HG02981 (cell line): ENCODE measurements around the gene GEMIN4.
"Not testable (repeated sequence)": the region's sequence is repeated elsewhere in the genome, so short reads cannot be mapped to it uniquely, and the experiment has no call there.

Experiments
- ATAC-seq: cut with Tn5 transposase; IDR thresholded peaks from one replicate; pipeline ENCODE4 v1.9.1; 2021; ENCODE audit warnings: mild to moderate bottlenecking, moderate library complexity; ENCODE audit not compliant: unreplicated experiment

The GEMIN4 gene

DNA sequence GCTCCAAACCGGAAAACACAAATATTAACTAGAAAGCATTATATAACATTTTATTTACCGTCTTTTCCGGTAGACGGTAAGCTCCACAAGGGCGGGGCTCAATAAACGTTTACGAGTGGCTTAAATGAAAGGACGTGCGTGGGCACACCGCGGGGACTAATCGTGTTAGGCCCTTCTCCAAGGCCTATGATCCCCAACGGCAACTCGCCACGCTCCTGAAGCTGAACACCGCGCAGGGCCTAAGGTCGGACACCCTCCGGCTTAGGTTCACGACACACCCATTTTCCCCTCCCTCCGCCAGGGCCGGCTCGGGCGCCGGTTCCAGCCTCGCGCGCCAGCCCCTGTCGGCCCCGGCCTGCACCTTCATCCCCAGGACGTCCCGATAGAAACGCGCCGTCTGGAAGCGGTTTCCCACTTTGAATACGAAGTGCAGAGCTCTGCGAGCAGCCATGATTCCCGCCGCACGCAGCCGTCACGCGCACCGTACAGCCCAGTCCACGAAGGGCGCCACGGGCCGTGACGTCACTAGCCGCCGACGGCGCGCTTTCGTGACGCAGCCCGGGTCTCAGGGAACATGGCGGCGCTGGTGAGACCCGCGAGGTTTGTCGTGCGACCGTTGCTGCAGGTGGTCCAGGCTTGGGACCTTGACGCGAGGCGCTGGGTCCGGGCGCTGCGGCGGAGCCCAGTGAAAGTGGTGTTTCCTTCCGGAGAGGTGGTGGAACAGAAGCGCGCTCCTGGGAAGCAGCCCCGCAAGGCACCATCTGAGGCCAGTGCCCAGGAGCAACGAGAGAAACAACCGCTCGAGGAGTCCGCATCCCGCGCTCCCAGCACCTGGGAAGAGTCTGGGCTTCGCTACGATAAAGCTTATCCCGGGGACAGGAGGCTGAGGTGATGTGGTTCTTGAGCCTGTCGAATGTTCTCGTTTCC, 30.0 kb upstream of the GEMIN4 start, which contains the start of the genes GLOD4 and MRM3:
Gene GLOD4 (minus strand): TSS at position 476 of the 927 bp plus-strand sequence. CDS start 25 bp downstream, at position 451.
Gene MRM3 (plus strand): TSS at position 549 of the 927 bp plus-strand sequence. CDS start 26 bp downstream, at position 575.
- peak; percentile 87 for ATAC-seq

- no peak for ATAC-seq
These were observed 26.0 kb upstream of the GEMIN4 start for GRCh38 chr17:778096-778495.

GRCh38 chr17:774313-774584, 22.2 kb upstream of the GEMIN4 start:
- no peak for ATAC-seq

GRCh38 chr17:773467-774312, 21.6 kb upstream of the GEMIN4 start:
- no peak for ATAC-seq

DNA sequence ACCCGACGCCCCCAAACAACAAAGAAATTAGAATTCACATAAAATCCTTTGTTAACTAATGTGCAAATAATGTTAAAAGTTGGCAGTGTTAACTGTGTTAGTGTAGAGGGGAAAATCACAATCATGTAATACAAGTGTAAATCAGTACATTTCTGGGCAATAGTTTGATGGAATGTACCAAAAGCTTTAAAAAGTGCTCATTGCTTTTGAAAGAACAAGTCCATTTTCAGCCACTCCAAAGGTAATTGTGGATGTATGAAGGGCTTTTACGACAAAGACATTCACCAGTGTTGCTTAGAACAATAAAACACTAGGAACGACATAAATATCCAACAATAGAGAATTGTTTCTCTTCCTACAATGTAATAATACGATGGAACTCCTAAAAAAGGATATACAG, 21.0 kb upstream of the GEMIN4 start:
- ATAC-seq = no peak

DNA sequence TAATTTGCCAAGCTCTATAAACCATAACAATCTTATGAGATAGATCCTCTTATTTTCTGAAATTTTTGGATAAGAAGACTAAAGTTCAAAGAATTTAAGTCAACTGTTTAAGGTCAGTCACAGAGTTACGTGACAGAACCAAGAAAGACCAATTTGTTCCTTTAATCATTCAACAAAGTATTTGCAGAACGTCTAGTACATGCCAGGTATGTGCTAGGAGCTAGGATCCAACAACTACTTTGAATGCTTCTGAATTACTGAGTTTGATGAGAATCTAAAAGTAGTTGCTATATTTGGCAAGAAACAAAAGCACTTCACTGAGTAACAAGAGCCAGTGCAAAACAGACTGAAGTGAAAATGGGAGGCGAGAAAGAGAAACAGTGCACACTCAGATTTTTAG, 15.0 kb upstream of the GEMIN4 start:
- ATAC-seq = no peak

DNA sequence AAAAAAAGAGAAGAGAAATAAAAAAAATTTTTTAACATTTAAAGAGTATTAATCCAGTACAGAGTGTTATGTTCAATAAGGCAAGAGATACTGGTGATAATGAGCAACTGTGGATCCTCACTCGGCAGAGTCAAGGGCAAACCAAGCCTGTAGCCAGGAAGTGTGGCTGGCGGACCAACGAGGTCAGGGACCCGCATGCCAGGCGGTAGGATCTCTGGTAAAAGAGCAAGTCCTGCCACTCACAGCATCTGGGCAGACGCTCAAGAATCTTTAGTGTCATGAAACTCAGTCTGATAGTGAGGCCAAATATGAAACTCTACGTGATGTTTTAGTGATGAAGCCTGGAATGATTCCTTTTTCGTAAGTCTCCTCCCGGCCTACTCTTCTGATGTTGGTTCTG, 8.3 kb upstream of the GEMIN4 start:
- no peak for ATAC-seq

- no peak for ATAC-seq
These were observed 7.9 kb upstream of the GEMIN4 start for GRCh38 chr17:759964-760363.

GRCh38 chr17:756010-756567, 4.0 kb upstream of the GEMIN4 start:
- ATAC-seq = not testable (repeated sequence)

GRCh38 chr17:755319-755961, 3.4 kb upstream of the GEMIN4 start:
- not testable (repeated sequence) for ATAC-seq

- no peak for ATAC-seq
These were observed 1.4 kb upstream of the GEMIN4 start for GRCh38 chr17:753418-753817.

- peak; percentile 8 for ATAC-seq
These were observed 656 bp upstream of the GEMIN4 start for GRCh38 chr17:752620-753219.

- peak; percentile 34 for ATAC-seq
These were observed 629 bp downstream of the GEMIN4 start for GRCh38 chr17:751269-752001.

GRCh38 chr17:750431-751037, 1.5 kb downstream of the GEMIN4 start:
- no peak for ATAC-seq

DNA sequence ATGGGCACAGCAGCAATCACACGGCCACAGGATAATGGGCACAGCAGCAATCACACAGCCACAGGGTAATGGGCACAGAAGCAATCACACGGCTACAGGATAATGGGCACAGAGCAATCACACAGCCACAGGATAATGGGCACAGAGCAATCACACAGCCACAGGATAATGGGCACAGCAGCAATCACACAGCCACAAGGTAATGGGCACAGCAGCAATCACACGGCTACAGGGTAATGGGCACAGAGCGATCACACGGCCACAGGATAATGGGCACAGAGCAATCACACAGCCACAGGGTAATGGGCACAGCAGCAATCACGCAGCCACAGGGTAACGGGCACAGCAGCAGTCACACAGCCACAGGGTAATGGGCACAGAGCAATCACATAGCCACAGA, 2.7 kb downstream of the GEMIN4 start:
- ATAC-seq = not testable (repeated sequence)

- ATAC-seq = not testable (repeated sequence)
These were observed 3.5 kb downstream of the GEMIN4 start for GRCh38 chr17:748604-749003.

DNA sequence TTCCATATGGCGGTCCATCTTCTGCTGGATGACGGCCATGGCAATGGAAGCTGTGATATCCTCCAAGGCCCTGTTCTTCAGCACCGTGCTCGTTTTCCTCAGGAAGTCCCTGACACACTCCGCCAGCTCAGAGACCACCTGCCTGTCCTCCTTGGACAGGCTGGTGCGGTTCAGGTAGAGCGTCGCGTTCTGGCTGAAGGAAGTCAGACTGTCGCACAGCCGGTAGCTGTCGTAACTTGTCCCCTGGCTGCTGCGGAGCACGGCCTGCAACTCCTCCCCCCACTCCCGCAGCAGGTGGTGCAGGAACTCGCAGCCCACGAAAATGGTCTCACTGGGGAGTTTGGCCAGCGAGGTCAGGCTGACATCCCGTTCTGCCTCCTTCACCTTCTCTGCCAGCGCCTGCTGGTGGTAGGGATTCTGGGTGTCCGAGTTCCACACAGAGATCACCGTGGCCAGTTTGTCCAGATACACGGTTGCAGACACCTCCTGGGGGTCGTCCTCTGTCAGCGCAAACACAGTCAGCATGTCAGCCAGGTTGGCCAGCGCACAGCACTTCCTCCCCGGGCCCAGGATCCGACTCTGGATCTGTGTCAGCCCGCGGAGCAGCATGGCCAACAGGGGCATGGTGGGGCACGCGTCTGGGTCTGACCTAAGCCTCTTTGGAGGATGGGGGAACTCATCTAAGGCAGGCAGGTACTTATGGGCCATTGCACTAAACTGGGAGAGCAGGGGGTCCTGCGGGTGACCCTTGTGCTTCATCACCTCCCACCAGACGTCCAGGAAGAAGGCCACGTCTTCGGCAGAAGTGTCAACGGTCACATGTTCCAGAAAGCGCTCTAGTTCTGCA, 5.1 kb downstream of the GEMIN4 start:
- no peak for ATAC-seq

DNA sequence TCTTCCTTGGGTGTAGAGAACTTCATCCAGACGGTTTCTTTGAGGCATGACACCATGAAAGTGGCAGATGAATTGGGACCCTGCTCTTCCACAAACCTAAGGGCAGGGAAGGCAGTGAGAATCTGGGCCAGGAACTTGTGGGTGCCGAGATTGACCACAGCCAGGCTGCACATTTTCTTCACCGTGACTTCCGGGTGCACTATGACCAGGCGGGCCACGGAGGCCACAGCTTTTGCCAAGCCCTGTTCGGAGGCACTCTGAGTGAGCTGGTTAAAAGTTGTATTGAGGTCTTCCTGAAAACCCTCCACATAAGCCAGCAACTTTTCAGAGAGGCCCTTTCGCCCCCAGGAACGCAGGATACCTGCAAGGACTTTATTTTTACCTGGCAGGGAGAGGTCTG, 5.9 kb downstream of the GEMIN4 start:
- ATAC-seq = no peak

- ATAC-seq = no peak
These were observed 6.7 kb downstream of the GEMIN4 start for GRCh38 chr17:745406-745805.
